IPS DF 19.7 (cell line): Measurements from ENCODE around the gene MATK.
"Not testable (repeated sequence)": the region's sequence is repeated elsewhere in the genome, so short reads cannot be mapped to it uniquely, and the experiment has no call there.

ENCODE experiments used
- DNase-seq: peaks from one replicate; pipeline ENCODE4 v3.0.0-alpha.2; 2013; ENCODE audit warnings: low read depth, low spot score

The MATK gene

GRCh38 chr19:3771000-3771905 is 14.9 kb downstream of the MATK start:
- DNase-seq, result peak; percentile 25

GRCh38 chr19:3770136-3770999 is 15.8 kb downstream of the MATK start:
- no peak for DNase-seq

- no peak for DNase-seq
Observed at GRCh38 chr19:3769494-3769893, 16.7 kb downstream of the MATK start.

- no peak for DNase-seq
Observed at GRCh38 chr19:3768748-3769099, 17.5 kb downstream of the MATK start.

GRCh38 chr19:3768015-3768747 is 18.0 kb downstream of the MATK start:
- DNase-seq, result no peak

- DNase-seq, result no peak
Observed at GRCh38 chr19:3767050-3767449, 19.1 kb downstream of the MATK start.

GRCh38 chr19:3766520-3766919 is 19.7 kb downstream of the MATK start:
- DNase-seq, result no peak

GRCh38 chr19:3765757-3766156 is 20.4 kb downstream of the MATK start:
- not testable (repeated sequence) for DNase-seq

GRCh38 chr19:3765121-3765520 is 21.1 kb downstream of the MATK start:
- DNase-seq, result no peak

- DNase-seq, result peak; percentile 92
Observed at GRCh38 chr19:3762501-3763459, 23.4 kb downstream of the MATK start, which contains the start of gene MRPL54. Gene MRPL54, plus strand, starts transcription at chr19:3762682. Its CDS starts 19 bp downstream, at chr19:3762701.

- DNase-seq, result no peak
Observed at GRCh38 chr19:3762130-3762473, 24.1 kb downstream of the MATK start.

- DNase-seq, result peak; percentile 42
Observed at GRCh38 chr19:3761382-3762129, 24.6 kb downstream of the MATK start, which contains the start of gene APBA3. Gene APBA3, minus strand, starts transcription at chr19:3761692. Its CDS starts 1,428 bp downstream, at chr19:3760264.

- no peak for DNase-seq
Observed at GRCh38 chr19:3760871-3761361, 25.3 kb downstream of the MATK start.

- no peak for DNase-seq
Observed at GRCh38 chr19:3759482-3760254, 26.5 kb downstream of the MATK start.

GRCh38 chr19:3758297-3758696 is 27.9 kb downstream of the MATK start:
- DNase-seq, result not testable (repeated sequence)

GRCh38 chr19:3757705-3758104 is 28.5 kb downstream of the MATK start:
- DNase-seq, result not testable (repeated sequence)

- DNase-seq, result no peak
Observed at GRCh38 chr19:3753631-3754410, 32.4 kb downstream of the MATK start.

- DNase-seq, result no peak
Observed at GRCh38 chr19:3752492-3752891, 33.7 kb downstream of the MATK start.
